GM21619 (cell line): ENCODE results near the gene TSN.
A peak's percentile ranks its signal among the peaks of the same experiment; 100 is the strongest.
"Not testable (repeated sequence)": the region's sequence is repeated elsewhere in the genome, so short reads cannot be mapped to it uniquely, and the experiment has no call there.

Experiments used
- ATAC-seq: cut with Tn5 transposase; IDR thresholded peaks from one replicate; pipeline ENCODE4 v1.9.1; 2021; ENCODE audit not compliant: unreplicated experiment

TSN gene

GRCh38 chr2:121796239-121796638 is 40.8 kb downstream of the TSN start:
- ATAC-seq = peak; percentile 90

GRCh38 chr2:121798617-121799016 is 43.2 kb downstream of the TSN start:
- ATAC-seq = no peak

GRCh38 chr2:121801916-121802315 is 46.5 kb downstream of the TSN start:
- no peak for ATAC-seq

- no peak for ATAC-seq
Observed at GRCh38 chr2:121803503-121803902, 48.1 kb downstream of the TSN start.

GRCh38 chr2:121804340-121804739 is 48.9 kb downstream of the TSN start:
- peak; percentile 81 for ATAC-seq

- no peak for ATAC-seq
Observed at GRCh38 chr2:121804997-121805765, 49.7 kb downstream of the TSN start.

- ATAC-seq = no peak
Observed at GRCh38 chr2:121805766-121806143, 50.3 kb downstream of the TSN start.

GRCh38 chr2:121807771-121808170 is 52.3 kb downstream of the TSN start:
- ATAC-seq = not testable (repeated sequence)

- no peak for ATAC-seq
Observed at GRCh38 chr2:121809607-121810006, 54.2 kb downstream of the TSN start.

GRCh38 chr2:121810959-121811853 is 55.8 kb downstream of the TSN start:
- ATAC-seq = peak; percentile 86

- ATAC-seq = not testable (repeated sequence)
Observed at GRCh38 chr2:121813083-121813482, 57.6 kb downstream of the TSN start.

GRCh38 chr2:121815216-121815615 is 59.8 kb downstream of the TSN start:
- ATAC-seq = no peak

GRCh38 chr2:121816797-121817196 is 61.3 kb downstream of the TSN start:
- no peak for ATAC-seq

GRCh38 chr2:121817304-121817703 is 61.9 kb downstream of the TSN start:
- not testable (repeated sequence) for ATAC-seq
